Esophagus mucosa (tissue), 1 donor: Measurements from ENCODE around the gene MED10. TPM values are rescaled to one million over a fixed set of nuclear protein-coding genes. Genes with fewer than 3 reads are reported as not detected.
A peak's percentile ranks its signal among the peaks of the same experiment; 100 is the strongest.
"Not testable (repeated sequence)": the region's sequence is repeated elsewhere in the genome, so short reads cannot be mapped to it uniquely, and the experiment has no call there.

Source experiments
- ATAC-seq: fragments of 200-7000 bp; cut with Tn5 transposase; one replicate; pipeline ENCODE4 v1.9.1; 2020
- total RNA-seq: library from RNA; stranded (reverse); gene quantifications from one replicate; pipeline ENCODE4 v1.2.4, GENCODE V29; 2023
- donor health status: DM: yes; HTN: yes; CAD: no.

MED10 gene
- total RNA-seq, 1 donor from 2014 or later, result 25.1 TPM

DNA sequence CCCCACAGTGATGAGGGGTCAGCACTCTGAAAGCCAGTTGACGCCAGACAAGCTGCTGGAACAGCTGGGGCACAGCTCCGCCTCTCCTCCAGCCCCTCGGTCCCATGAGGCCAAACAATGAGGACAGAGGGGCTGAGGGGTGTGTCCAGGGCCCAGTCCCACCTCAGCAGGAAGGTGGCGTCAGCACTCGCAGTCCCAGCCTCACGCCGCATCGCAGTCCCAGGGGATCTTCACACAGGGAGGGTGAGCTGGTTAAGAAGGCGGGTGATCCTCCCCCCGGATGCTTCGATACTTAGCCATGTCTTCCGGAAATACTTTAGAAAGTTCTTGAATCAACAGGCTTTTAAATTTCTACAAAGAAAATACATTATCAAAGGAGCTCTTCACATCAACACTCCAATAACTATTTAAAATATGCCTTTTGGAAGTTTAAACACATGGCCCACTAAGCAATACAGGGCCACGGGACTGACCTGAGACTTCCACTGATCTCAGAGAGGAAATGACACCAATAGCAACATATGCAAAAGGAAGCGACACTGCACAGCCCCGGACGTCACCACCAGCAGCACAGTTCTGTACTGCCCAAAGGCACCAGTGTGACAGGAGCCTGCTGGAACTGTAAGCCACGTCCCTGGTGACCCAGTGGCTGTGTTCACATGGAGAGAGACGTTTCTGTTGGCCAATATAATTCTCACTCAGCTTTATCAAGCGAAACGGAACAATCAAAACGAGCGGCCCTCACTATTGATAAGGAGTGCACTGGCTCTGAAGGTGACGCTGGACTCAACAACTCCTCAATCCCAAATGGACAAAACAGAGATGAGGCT is 5.9 kb downstream of the MED10 start:
- no peak for ATAC-seq

DNA sequence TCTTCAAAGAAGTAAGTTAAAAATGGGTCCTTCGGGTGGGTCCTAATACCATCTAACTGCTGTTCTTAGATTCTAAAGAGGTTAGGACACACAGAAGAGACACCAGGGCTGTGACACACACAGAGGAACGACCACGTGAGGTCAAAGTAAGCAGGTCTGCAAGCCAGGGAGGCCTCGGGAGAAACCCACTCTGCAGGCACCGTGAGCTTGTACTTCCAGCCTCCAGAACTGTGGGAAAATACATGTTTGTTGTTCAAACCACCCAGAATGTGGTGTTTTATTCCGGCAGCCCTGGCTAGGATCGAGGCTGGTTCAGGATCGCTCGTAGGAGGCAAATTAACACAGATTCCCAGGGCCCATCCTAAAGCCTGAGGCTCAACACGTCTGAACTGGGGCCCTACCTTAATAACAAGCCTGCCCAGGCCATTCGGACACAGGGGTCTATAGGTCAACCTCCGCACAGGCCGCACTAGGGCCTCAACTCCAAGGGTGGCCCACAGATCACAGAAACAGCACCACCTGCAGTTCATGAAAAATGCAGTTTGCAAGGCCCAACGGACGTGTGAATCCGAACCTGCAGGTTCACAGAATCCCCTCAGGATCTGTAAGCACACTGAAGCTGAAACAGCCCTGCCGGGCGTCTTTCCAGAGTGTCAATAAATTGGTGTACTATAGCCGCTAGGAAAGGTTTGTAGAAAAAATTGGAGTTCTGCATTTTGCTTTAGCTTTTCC is 7.1 kb downstream of the MED10 start:
- no peak for ATAC-seq

DNA sequence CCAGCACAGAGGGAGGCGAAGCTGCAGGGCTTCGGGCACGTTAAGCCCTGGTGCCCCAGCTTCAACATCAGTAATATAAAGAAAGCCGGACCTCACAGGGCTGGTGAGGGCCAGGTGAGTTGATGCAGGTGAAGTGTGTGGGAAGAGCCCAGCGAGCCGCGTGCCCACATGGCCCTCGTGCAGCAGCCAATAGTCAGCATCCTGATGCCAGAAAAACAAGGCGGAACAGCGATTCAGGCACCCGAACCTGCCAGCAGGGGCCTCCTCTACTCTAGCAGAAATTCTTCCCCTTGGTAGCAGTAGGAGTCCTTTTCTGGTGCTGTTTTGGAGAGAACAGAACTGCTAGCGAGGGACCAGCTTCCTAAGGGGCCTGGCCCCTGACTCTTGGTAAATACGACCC is 7.8 kb downstream of the MED10 start:
- ATAC-seq, result no peak

GRCh38 chr5:6365977-6366590 is 12.3 kb downstream of the MED10 start:
- no peak for ATAC-seq

DNA sequence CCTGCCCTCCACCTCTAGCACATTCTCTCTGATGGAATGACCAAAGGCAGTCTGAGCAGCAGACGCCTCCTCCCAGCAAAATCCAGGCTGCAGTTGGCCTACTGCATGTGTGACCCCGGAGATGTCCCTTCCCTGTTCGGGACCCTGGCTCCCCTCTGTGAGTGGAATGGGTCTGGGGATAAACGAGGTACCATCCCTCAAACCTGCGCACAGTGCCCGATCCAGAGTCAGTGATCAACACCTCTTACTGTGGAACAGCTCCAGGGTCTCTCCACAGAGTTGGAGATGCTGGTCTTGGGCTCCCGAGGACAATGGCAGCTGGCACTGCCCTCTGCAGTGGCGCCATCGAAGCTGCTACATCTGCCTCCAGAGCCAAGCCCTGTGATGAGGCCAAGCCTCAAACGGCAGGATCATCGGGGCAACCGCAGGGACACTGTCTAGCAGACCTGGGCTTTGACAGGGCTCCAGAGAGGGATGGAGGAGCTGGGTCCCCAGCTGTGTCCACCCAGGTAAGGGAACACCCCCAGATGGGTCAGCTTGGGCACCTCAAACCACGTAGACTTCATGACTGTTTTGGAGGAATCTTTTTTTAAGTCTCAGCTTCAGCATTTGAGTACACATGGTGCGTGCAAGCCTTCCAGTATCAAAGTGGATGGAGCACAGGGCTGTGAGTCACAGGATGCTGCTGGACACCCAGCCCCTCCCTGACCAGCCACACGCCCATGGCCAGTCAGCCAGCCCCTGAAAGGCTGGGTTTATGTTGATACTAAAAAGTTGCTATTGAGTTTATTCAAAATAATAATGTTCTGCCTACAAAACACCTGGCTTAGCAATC is 13.0 kb downstream of the MED10 start:
- ATAC-seq, result no peak

DNA sequence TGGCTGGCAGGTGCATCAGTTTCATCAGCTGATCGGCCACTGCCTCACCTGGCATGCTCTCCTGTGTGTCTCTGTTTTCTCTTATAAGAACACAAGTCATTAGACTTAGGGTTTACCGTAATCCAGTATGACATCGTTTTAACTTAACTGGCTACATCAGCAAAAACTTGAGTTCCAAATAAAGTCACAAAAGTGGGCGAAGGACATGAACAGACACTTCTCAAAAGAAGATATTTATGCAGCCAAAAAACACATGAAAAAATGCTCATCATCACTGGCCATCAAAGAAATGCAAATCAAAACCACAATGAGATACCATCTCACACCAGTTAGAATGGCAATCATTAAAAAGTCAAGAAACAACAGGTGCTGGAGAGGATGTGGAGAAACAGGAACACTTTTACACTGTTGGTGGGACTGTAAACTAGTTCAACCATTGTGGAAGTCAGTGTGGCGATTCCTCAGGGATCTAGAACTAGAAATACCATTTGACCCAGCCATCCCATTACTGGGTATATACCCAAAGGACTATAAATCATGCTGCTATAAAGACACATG is 14.8 kb downstream of the MED10 start:
- ATAC-seq, result not testable (repeated sequence)

GRCh38 chr5:6362846-6363245 is 15.5 kb downstream of the MED10 start:
- ATAC-seq, result no peak

- ATAC-seq, result no peak
Measured at GRCh38 chr5:6361101-6361500, 17.2 kb downstream of the MED10 start.

- ATAC-seq, result peak; percentile 50
Measured at GRCh38 chr5:6360323-6361072, 17.8 kb downstream of the MED10 start.

DNA sequence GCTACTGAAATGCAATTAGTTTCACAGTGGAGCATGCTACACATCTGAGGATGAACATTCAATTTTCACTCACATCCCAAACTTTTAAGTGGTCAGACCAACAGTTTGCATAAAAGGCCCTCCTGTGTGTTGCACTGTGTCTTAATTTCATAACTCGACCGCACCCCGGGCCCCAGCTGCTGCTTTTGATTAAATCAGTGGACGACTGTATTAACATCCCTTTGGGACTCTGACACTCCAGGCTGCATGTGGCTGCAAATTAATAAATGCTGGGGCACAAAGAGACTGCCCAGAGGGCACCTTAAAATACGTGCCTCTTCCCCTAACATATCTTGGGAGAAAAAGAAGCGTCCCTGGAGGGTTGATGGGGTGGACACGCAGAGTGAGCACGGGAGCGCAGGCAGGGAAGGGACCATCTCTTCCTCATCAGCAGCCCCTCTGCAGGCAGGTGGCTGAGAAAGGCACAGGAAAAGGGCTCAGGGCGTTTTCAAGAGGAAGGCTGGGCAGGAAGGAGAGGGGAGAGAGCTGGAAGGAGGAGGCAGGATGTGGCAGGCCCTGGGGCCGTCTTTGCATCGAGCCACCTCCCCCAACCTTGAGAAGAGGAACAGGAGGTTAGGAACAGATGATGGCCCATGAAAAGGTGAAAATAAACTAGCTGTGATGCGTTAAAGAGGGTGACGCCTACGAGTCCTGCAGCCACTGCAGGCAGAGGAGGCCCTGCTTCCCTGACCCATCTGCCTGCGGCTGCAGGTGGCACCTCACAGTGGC is 18.6 kb downstream of the MED10 start:
- ATAC-seq, result no peak

- no peak for ATAC-seq
Measured at GRCh38 chr5:6358434-6358820, 19.9 kb downstream of the MED10 start.

GRCh38 chr5:6357817-6358433 is 20.4 kb downstream of the MED10 start:
- ATAC-seq, result not testable (repeated sequence)

DNA sequence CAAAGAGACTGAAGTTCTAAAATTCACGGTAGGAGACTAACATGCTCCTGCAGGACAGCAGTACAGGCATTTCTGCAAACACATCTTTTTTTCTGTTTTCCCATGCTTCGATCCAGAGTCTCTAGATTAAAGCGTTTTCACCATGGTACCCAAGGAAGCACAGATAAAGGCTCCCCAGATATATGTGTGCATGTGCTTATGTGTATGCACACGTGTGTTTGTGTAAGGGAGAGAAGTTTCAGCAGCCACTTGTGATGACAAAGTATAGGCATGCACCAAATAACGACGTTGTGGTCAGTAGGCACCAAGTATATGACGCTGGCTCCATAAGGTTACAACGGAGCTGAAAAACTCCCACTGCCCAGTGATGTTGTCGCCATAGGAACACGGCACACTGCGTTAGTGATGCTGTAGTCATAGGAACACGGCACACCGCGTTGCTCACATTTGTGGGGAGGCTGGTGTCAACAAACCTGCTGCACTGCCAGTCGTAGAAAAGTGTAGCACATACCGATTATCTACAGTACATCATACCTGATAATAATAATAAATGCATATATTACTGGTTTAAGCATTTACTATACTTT is 21.7 kb downstream of the MED10 start:
- ATAC-seq, result no peak

- ATAC-seq, result no peak
Measured at GRCh38 chr5:6355294-6355693, 23.1 kb downstream of the MED10 start.

DNA sequence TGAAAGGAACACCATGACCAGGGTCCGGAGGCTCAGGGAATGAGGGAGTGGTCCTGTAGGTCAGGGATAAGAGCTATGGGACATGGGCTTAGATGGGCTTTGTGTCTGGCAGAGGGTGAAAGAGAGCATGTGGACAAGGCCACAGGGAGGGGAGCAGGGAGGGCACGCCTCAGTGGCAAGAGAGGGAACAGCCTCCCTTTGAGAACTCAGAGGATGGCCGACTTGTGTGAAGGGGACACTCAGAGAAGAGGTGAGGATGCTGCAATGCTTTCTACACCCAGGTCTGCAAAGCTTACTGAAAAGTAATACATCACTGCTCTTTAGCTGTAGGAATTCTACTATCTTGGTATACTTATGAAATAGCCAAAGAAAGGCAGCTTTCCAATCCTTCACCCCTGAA is 23.5 kb downstream of the MED10 start:
- no peak for ATAC-seq

DNA sequence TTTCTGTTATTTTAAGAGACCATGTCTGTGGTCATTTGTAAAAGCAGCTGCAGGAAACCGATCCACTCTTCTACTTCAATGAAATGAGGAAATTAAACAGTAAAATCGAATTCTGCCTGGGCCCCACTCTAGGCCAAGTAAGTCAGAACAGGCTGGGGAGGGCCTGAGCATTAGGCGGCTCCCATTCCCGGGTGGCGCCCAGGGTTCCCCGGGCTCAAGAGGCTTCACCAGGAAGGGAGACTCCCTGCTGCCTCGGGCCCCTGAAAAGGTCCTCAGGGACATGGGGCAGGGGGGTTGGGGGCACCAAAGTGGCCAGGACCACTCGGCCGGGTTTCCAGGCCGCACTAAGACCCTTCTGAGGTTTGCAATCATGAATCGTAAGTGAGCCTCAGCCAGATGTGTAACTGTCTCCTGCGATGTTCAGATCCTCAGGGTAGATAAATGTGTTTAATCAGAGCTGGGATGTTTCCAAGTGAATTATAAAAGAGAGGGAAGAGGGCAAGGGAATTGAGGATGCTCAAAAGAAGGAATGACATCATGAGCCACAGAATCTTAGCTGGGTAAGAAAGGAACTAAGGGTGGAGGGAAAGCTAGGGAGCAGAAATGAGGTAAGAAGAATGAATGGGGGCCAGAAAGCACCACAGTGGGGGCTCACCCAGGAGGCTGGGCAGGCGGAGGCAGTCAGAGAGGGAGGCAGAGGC is 24.6 kb downstream of the MED10 start:
- ATAC-seq, result no peak

DNA sequence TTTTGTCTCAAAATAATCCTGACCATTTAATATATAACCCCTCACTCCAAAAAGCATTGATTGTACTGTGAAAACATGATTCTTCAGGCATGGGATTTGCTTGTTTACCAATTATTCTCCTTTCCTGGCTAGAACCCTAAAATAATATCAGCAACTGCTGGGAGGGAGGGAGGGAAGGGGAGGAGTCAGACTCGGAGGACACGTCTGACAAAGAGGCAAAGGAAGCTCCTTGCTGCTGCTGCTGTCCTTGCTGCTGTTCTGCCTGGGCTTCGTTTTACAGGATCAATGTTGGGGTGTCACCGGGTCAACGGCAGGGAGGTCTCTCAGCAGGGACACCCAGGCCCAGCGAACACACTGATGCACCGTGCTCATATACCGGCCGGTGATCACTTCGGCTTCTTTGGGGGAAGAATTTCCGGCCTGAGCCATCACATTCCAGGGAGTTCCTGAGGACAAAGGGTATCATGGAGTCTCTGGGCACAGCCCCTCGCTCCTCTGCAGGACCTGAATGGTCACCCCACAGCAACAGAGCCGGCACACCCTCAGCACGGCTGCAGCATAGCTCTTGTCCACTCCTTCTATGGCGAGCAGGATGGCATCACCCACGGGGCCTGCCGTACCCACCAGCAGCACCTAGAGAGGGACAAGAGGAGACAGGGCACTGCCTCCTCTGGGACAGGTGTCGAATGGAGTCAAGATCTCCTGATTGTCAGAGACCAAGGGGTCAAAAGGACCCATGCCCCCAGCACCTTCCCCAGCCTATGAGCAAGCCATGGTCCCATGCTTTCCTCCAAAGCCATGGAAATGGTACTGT is 27.9 kb downstream of the MED10 start:
- no peak for ATAC-seq

DNA sequence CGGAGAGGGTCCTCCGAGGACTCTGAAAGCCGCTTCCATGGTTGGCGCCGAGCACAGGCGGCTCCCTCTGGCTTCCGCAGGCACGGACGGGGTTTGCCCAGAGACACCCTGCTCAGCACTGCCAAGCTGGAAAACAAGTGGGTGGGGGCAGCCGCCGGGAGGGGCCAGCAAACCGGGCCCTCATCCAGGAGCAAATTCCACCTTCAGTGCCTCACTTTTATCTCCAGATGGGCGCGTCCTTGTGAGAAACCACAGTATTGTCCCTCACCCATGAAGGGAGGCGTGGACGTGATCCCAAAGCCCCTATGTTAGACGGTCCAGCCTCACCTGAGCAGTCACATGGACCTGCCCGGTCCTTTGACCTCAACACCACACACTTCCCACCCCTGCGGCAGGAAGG is 29.0 kb downstream of the MED10 start:
- peak; percentile 79 for ATAC-seq
